ENCODE results near the gene OR2F1. TPM values are rescaled to one million over a fixed set of nuclear protein-coding genes. Genes with fewer than 3 reads are reported as not detected.

The OR2F1 gene, protein sequence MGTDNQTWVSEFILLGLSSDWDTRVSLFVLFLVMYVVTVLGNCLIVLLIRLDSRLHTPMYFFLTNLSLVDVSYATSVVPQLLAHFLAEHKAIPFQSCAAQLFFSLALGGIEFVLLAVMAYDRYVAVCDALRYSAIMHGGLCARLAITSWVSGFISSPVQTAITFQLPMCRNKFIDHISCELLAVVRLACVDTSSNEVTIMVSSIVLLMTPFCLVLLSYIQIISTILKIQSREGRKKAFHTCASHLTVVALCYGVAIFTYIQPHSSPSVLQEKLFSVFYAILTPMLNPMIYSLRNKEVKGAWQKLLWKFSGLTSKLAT
- total RNA-seq: not detected

DNA sequence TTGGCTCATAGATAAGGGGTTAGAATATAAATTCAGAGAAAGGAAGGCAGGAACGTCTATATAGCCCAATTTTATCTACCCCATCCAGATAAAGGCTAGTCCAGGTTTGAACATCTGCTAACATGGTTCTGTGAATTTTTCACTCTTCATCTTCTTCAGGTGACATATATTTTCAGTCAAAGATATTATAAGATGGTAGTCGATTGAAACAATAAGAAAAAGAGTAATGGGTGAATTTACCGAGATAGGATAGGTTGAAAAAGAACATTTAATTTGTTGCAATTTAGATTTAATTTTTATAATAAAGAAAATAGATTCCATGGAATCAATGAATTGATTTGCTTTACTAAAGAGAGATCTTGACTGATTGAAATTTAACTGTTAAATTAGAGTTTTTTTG lies at the start of gene OR2F1:
Gene OR2F1, plus strand, starts transcription at position 301 of the 400 bp plus-strand sequence. CDS start 5,127 bp downstream, outside the sequence.
- intact Hi-C loops (cut with micrococcal nuclease): no loop called here
- DNase-seq: no peak
- H3K4me3 Mint-ChIP-seq: no peak within 1 kb of the TSS
- CTCF ChIA-PET: no interaction called here
- H3K9me3 Mint-ChIP-seq: no peaks in the 10 kb centered on the region
- POLR2A ChIA-PET: no interaction called here
- H3K36me3 Mint-ChIP-seq: no peaks in the 10 kb centered on the region
- peaks cover 16% of the 10 kb centered on the region for H3K27me3 Mint-ChIP-seq
- H3K27ac Mint-ChIP-seq: no peak within 1 kb of the TSS
- H3K4me1 Mint-ChIP-seq (ENCODE audit: low read depth): no peaks in the 10 kb centered on the region

DNA sequence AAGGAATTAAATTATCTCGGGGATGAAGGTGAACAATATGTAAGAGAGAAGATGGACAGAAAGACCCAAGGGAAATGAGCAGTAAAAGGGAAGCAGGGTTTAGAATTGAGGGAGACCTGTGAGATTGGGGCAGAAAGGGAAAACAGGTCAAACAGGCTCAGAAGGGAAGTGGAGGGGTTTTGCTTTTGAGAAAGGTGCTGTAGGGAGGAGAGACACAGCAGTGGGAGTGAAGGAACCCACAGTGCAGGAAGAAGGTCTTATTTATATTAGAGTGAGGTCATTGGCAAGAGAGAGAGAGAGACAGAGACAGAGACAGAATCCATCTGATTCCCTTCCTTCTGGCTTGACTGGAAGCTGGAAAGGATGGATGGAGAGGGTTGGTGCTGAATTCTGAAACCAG lies 49.1 kb upstream of the OR2F1 start:
- H3K27me3 Mint-ChIP-seq: peaks cover 3% of the 10 kb centered on the region

GRCh38 chr7:143906151-143906550 lies 48.5 kb upstream of the OR2F1 start:
- POLR2A ChIA-PET: no interaction called here
- H3K4me3 Mint-ChIP-seq: no peak overlapping the region
- CTCF ChIA-PET: no interaction called here
- H3K27ac Mint-ChIP-seq: no peak overlapping the region
- no peak for DNase-seq
- H3K4me1 Mint-ChIP-seq (ENCODE audit: low read depth): peaks cover 7% of the 10 kb centered on the region
- H3K9me3 Mint-ChIP-seq: no peaks in the 10 kb centered on the region
- no peaks in the 10 kb centered on the region for H3K36me3 Mint-ChIP-seq
- H3K27me3 Mint-ChIP-seq: peaks cover 3% of the 10 kb centered on the region
- intact Hi-C loops (cut with micrococcal nuclease): no loop called here

More for the DNA sequence above, 49.1 kb upstream of the OR2F1 start:
- Mint-ChIP-seq H3K36me3 (no peaks in the 10 kb centered on the region), H3K27ac (no peak overlapping the region), H3K4me3 (no peak overlapping the region), H3K9me3 (no peaks in the 10 kb centered on the region), H3K4me1 (ENCODE audit: low read depth) (peaks cover 13% of the 10 kb centered on the region)
- ChIA-PET POLR2A (no interaction called here), CTCF (no interaction called here)
- no peak for DNase-seq
- intact Hi-C loops (cut with micrococcal nuclease): no loop called here

DNA sequence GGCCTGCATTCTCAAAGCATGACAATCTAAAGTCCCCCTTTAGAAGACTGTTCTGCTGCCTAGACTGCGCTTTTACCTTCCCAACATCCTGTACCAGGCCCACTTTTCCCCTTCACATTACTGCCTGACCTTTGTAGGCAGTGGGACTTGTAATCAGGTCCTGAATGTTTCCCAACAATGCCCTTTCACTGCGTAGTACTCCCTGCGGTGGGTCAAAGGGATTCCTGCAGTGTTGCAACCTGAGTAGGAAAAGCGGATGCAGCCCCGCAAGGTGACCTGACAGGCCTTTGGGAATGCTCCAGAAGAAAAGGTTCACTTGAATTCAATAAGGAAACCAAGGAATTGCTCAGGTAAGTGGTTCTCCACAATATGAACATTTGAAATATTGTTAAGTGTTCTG lies 47.7 kb upstream of the OR2F1 start:
- Mint-ChIP-seq H3K27ac (no peak overlapping the region), H3K4me1 (ENCODE audit: low read depth) (peaks cover 4% of the 10 kb centered on the region), H3K4me3 (no peak overlapping the region), H3K36me3 (no peaks in the 10 kb centered on the region), H3K27me3 (peaks cover 3% of the 10 kb centered on the region), H3K9me3 (no peaks in the 10 kb centered on the region)
- ChIA-PET CTCF (no interaction called here), POLR2A (no interaction called here)
- intact Hi-C loops (cut with micrococcal nuclease): no loop called here
- DNase-seq: no peak

DNA sequence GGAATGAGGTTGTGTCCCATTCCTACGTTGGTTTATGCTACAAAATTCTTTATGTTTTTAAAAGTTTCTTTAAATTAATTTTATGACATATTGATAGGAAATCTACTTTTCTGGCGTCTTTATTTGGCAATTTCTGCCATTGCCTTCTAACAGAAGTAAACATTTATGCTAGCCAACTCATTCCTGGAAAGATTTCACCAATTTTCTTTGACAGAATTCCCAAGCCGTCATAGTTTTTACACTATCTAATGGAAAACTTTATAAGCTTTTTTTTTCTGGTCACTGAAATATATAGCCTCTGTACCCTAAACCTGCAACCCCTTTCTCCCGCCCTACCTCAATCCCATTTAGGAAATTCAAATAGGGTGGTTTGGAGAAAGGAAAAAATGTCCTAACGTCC lies 46.5 kb upstream of the OR2F1 start:
- H3K9me3 Mint-ChIP-seq: no peaks in the 10 kb centered on the region
- no peak overlapping the region for H3K4me3 Mint-ChIP-seq
- H3K27me3 Mint-ChIP-seq: peaks cover 3% of the 10 kb centered on the region
- POLR2A ChIA-PET: no interaction called here
- CTCF ChIA-PET: no interaction called here
- DNase-seq: no peak
- intact Hi-C loops (cut with micrococcal nuclease): no loop called here
- H3K4me1 Mint-ChIP-seq (ENCODE audit: low read depth): no peaks in the 10 kb centered on the region
- H3K27ac Mint-ChIP-seq: no peak overlapping the region
- H3K36me3 Mint-ChIP-seq: no peaks in the 10 kb centered on the region

- intact Hi-C loops (cut with micrococcal nuclease): no loop called here
- H3K27ac Mint-ChIP-seq: no peak overlapping the region
- H3K4me3 Mint-ChIP-seq: no peak overlapping the region
- no peak for DNase-seq
- H3K36me3 Mint-ChIP-seq: no peaks in the 10 kb centered on the region
- ChIA-PET CTCF (no interaction called here), POLR2A (no interaction called here)
- H3K9me3 Mint-ChIP-seq: no peaks in the 10 kb centered on the region
- peaks cover 3% of the 10 kb centered on the region for H3K27me3 Mint-ChIP-seq
- no peaks in the 10 kb centered on the region for H3K4me1 Mint-ChIP-seq (ENCODE audit: low read depth)
Observed at GRCh38 chr7:143909863-143910262, 44.8 kb upstream of the OR2F1 start.

DNA sequence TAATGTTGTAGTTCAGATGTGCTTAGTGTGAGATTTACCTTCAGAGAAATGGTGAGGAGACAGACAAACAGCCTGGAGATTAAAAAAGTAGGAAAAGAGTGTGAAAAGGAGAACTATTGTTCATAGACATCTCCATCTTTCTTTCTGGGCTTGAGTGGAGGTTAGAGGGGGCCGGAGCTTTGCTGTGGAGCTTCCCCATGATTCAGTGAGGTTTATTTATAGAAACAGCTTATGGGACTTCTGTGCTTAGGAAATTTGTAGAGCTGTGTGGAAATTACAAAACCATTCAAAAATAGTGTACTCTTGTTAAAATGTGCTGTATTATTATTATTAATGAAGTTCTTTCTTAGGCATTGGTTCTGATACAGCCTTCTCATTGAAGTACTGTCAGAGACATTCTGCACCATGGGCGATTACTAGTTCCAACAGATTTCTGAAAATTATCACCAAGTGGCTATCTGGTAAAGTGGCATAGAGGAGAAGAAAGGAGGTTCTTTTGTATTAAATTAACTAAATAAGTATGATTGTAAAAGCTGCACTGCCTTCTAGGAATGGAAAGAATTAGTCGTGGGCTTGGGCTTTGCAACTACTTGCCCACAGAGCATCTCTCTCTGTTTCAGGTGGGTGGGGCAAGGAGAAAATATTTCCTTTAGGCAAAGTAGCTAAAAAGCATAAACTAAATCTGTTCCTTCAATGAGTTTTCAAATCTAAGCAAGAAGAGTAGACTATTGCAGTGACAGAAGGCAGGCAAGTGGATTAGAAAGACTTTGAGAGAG lies 44.0 kb upstream of the OR2F1 start:
- POLR2A ChIA-PET: interaction anchor here (0.6 kb wide), 1 partner anchor 492 kb away, joined by 4 read pairs; no protein-coding TSS in a partner anchor
- peaks cover 3% of the 10 kb centered on the region for H3K27me3 Mint-ChIP-seq
- no peaks in the 10 kb centered on the region for H3K4me1 Mint-ChIP-seq (ENCODE audit: low read depth)
- H3K4me3 Mint-ChIP-seq: no peak overlapping the region
- CTCF ChIA-PET: interaction anchor here (2.1 kb wide), 1 partner anchor 9 kb away, joined by 14 read pairs; the partner anchor contains the start of gene TCAF1
- intact Hi-C loops (cut with micrococcal nuclease): no loop called here
- no peaks in the 10 kb centered on the region for H3K36me3 Mint-ChIP-seq
- no peaks in the 10 kb centered on the region for H3K9me3 Mint-ChIP-seq
- DNase-seq: no peak
- H3K27ac Mint-ChIP-seq: no peak overlapping the region

GRCh38 chr7:143913945-143914615 lies 40.6 kb upstream of the OR2F1 start:
- no peaks in the 10 kb centered on the region for H3K36me3 Mint-ChIP-seq
- DNase-seq: no peak
- no peaks in the 10 kb centered on the region for H3K4me1 Mint-ChIP-seq (ENCODE audit: low read depth)
- H3K9me3 Mint-ChIP-seq: no peaks in the 10 kb centered on the region
- peaks cover 7% of the 10 kb centered on the region for H3K27me3 Mint-ChIP-seq
- intact Hi-C loops (cut with micrococcal nuclease): loop anchor here (1.0 kb wide), 1 partner anchor 200 kb away; no protein-coding TSS in a partner anchor
- no peak overlapping the region for H3K27ac Mint-ChIP-seq
- H3K4me3 Mint-ChIP-seq: no peak overlapping the region
- CTCF ChIA-PET: no interaction called here
- POLR2A ChIA-PET: no interaction called here

DNA sequence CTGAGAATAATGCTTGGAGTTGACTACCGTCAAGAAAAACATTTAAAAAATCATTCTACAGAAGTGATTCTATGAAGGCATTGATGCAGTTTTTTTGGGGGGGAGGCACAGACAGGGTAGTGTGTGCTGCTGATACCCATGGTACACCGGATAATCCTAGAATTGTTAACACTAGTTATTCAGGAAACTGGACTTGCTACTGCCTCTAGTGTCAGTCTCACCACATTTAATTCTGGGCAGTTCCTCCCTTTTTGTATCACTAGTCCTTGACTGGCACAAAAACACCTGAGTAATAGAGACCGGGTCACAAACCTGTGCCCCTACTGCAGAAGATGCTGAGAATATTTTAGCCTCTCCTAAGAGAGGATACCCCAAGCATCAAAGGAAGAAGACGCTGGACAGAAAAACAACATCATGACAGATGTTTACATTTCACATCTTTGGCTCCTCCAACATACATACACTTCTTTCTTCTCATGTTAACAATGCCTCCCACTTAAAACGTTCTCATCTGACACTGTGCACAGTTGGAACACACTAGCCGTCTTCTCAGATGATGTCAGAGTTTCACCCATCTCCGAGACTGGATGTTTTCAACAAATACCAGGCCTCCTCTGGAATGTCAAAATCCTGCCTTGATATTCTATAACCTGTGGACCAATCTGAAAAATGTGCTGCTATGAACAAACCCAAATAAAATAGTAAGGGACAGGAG lies 39.5 kb upstream of the OR2F1 start:
- no peaks in the 10 kb centered on the region for H3K4me1 Mint-ChIP-seq (ENCODE audit: low read depth)
- H3K36me3 Mint-ChIP-seq: no peaks in the 10 kb centered on the region
- peaks cover 11% of the 10 kb centered on the region for H3K27me3 Mint-ChIP-seq
- DNase-seq: no peak
- POLR2A ChIA-PET: no interaction called here
- no peaks in the 10 kb centered on the region for H3K9me3 Mint-ChIP-seq
- intact Hi-C loops (cut with micrococcal nuclease): no loop called here
- H3K27ac Mint-ChIP-seq: no peak overlapping the region
- CTCF ChIA-PET: interaction anchor here (0.6 kb wide), 1 partner anchor 1404 kb away, joined by 3 read pairs; no protein-coding TSS in a partner anchor
- H3K4me3 Mint-ChIP-seq: no peak overlapping the region

GRCh38 chr7:143924851-143925250 lies 29.8 kb upstream of the OR2F1 start:
- no peak overlapping the region for H3K4me3 Mint-ChIP-seq
- H3K4me1 Mint-ChIP-seq (ENCODE audit: low read depth): peaks cover 8% of the 10 kb centered on the region
- POLR2A ChIA-PET: no interaction called here
- no peaks in the 10 kb centered on the region for H3K9me3 Mint-ChIP-seq
- CTCF ChIA-PET: no interaction called here
- H3K27ac Mint-ChIP-seq: no peak overlapping the region
- DNase-seq: no peak
- no peaks in the 10 kb centered on the region for H3K36me3 Mint-ChIP-seq
- peaks cover 9% of the 10 kb centered on the region for H3K27me3 Mint-ChIP-seq
- intact Hi-C loops (cut with micrococcal nuclease): no loop called here

DNA sequence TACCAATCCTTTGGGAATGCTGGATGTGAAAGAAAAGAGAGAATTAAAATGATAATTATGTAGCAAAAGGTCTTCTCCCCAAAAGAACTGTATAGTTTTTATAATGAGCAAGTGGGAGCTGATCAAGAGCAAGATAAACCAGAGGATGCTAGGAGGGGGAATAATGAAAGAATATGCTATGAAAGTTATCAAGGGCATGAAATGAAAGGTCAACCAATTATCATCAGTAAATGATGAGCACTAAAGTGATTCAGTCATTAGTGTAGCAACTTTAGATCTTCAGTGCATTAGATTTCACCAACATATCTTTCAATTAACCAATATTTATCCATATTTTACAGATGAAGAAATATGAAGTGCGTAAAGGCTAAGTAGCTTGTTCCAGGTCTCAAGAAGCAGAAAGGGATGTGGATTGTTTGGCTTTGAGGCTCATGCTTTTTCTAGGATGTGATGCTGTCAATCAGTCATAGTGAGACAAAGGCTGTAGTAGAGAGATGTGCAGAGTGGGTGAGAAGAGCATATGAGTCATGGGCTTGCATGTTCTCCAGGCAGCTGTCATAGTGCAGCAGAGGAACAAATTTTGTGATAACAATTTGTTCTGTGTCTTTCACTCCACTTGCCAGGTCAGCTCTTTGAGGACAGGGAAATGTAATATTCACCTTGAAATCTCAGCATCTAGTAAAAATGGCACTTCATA lies 25.3 kb upstream of the OR2F1 start:
- no peaks in the 10 kb centered on the region for H3K27me3 Mint-ChIP-seq
- POLR2A ChIA-PET: interaction anchor here (1.3 kb wide), 1 partner anchor 28 kb away, joined by 3 read pairs; no protein-coding TSS in a partner anchor
- intact Hi-C loops (cut with micrococcal nuclease): loop anchor here (1.0 kb wide), 1 partner anchor 27 kb away; the partner anchor contains the start of gene TCAF1

More for the DNA sequence above, 25.3 kb upstream of the OR2F1 start:
- CTCF ChIA-PET: interaction anchor here (1.2 kb wide), 1 partner anchor 28 kb away, joined by 3 read pairs; the partner anchor contains the start of gene TCAF1
- H3K4me1 Mint-ChIP-seq (ENCODE audit: low read depth): peaks cover 8% of the 10 kb centered on the region
- no peak overlapping the region for H3K27ac Mint-ChIP-seq
- peak; percentile 25 for DNase-seq
- no peak overlapping the region for H3K4me3 Mint-ChIP-seq
- peaks cover 2% of the 10 kb centered on the region for H3K36me3 Mint-ChIP-seq
- peaks cover 11% of the 10 kb centered on the region for H3K9me3 Mint-ChIP-seq
